ENCODE data around the gene HOXB13.

- TF ChIP-seq CTCF (IDR thresholded peaks at IDR 0.05): no peak
- no peak for TF ChIP-seq EP300 (IDR thresholded peaks at IDR 0.05)
- TF ChIP-seq POLR2A (IDR thresholded peaks at IDR 0.05; ENCODE audit: low read depth): no peak
- TF ChIP-seq POLR2AphosphoS5 (IDR thresholded peaks at IDR 0.05): no peak
Observed at GRCh38 chr17:48692049-48692448, 36.5 kb downstream of the HOXB13 start.

Measured in esophagus muscularis mucosa (tissue), 4 donors.